Body of pancreas (tissue), 4 donors: ENCODE measurements around the gene IL37.

Experiments used
- POLR2A ChIP-seq, 3 donors: fragments of 450-650 bp; IDR thresholded peaks; one replicate each; pipeline ENCODE4 v1.6.1; 2016; ENCODE audit warnings: antibody characterized with exemption in 3 of 3, mild to moderate bottlenecking in 2 of 3
- TF ChIP-seq, protein P1 (sequence below), 7 experiments: fragments of 450-650 bp in 4 of 7; fragments of 200-600 bp in 3 of 7; sonication (generic) in 3 of 7; IDR thresholded peaks; one replicate each; pipeline ENCODE4 v1.5.1; 2016 to 2019; ENCODE audit warnings: antibody characterized with exemption in 7 of 7

DNA sequence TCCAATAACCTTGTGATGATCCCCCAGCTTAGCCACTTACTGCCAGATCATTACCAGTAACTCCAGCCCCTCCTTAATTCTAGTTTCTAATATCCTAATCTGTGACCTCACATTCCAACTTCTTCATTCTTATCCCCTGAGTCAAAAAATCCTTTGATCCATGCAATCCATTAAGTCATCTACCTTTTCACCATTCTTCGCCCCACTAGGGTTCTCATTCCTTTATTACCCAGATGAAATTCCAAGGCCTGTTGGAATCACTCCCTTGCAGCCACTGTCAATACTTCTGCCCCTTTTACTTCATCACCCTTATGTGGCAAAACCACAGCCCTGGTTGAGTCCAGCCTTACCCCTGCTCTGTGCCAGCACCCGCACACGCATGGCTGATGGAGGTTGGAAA lies 46.5 kb downstream of the IL37 start:
- TF ChIP-seq, protein P1, sequence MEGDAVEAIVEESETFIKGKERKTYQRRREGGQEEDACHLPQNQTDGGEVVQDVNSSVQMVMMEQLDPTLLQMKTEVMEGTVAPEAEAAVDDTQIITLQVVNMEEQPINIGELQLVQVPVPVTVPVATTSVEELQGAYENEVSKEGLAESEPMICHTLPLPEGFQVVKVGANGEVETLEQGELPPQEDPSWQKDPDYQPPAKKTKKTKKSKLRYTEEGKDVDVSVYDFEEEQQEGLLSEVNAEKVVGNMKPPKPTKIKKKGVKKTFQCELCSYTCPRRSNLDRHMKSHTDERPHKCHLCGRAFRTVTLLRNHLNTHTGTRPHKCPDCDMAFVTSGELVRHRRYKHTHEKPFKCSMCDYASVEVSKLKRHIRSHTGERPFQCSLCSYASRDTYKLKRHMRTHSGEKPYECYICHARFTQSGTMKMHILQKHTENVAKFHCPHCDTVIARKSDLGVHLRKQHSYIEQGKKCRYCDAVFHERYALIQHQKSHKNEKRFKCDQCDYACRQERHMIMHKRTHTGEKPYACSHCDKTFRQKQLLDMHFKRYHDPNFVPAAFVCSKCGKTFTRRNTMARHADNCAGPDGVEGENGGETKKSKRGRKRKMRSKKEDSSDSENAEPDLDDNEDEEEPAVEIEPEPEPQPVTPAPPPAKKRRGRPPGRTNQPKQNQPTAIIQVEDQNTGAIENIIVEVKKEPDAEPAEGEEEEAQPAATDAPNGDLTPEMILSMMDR (IDR thresholded peaks at IDR 0.05), result no peak
- TF ChIP-seq POLR2A (IDR thresholded peaks at IDR 0.05), result no peak
